MM.1S (cell line): ENCODE results near the gene DOCK4.

Experiments
- DNase-seq: peaks from one replicate; pipeline ENCODE4 v3.0.0-alpha.2; 2015
- H2AFZ ChIP-seq: fragments of 300-600 bp; sonication (generic); 2 replicates; pipeline ENCODE4 v1.6.0; 2016; ENCODE audit warnings: antibody characterized with exemption, low read length
- H3F3A ChIP-seq: fragments of 300-600 bp; sonication (generic); 2 replicates; pipeline ENCODE4 v1.6.1; 2016; ENCODE audit warnings: mild to moderate bottlenecking, antibody characterized with exemption, low read length, moderate library complexity, mixed read lengths; ENCODE audit not compliant: insufficient read depth
- H3K27ac ChIP-seq: fragments of 300-600 bp; sonication (generic); 2 replicates; pipeline ENCODE4 v1.5.1; 2016; ENCODE audit warnings: mild to moderate bottlenecking, low read length
- H3K27me3 ChIP-seq: fragments of 300-600 bp; sonication (generic); replicated peaks from 2 replicates; pipeline ENCODE4 v1.6.0; 2016; ENCODE audit warnings: low read length; ENCODE audit not compliant: insufficient read depth
- H3K36me3 ChIP-seq: fragments of 300-600 bp; sonication (generic); replicated peaks from 2 replicates; pipeline ENCODE4 v1.6.1; 2016; ENCODE audit warnings: mild to moderate bottlenecking, low read length, mixed read lengths; ENCODE audit not compliant: insufficient read depth
- H3K4me1 ChIP-seq: fragments of 300-600 bp; sonication (generic); 2 replicates; pipeline ENCODE4 v1.6.1; 2016; ENCODE audit warnings: low read length, mixed read lengths
- H3K4me2 ChIP-seq: fragments of 300-600 bp; sonication (generic); 2 replicates; pipeline ENCODE4 v1.6.0; 2016; ENCODE audit warnings: low read depth, low read length
- H3K4me3 ChIP-seq: fragments of 300-600 bp; sonication (generic); 2 replicates; pipeline ENCODE4 v1.5.1; 2016; ENCODE audit warnings: low read length, mixed read lengths
- H3K79me2 ChIP-seq: fragments of 300-600 bp; sonication (generic); 2 replicates; pipeline ENCODE4 v1.6.1; 2016; ENCODE audit warnings: mixed run types, low read length, mixed read lengths
- H3K9ac ChIP-seq: fragments of 300-600 bp; sonication (generic); 2 replicates; pipeline ENCODE4 v1.6.1; 2016; ENCODE audit warnings: low read length, mixed read lengths
- H3K9me2 ChIP-seq: fragments of 300-600 bp; sonication (generic); replicated peaks from 2 replicates; pipeline ENCODE4 v1.6.1; 2016; ENCODE audit warnings: mild to moderate bottlenecking, low read length, mixed read lengths; ENCODE audit not compliant: insufficient read depth
- H3K9me3 ChIP-seq: fragments of 300-600 bp; sonication (generic); replicated peaks from 2 replicates; pipeline ENCODE4 v1.6.1; 2016; ENCODE audit warnings: mild to moderate bottlenecking, low read length, mixed read lengths; ENCODE audit not compliant: insufficient read depth
- H4K20me1 ChIP-seq: fragments of 300-600 bp; sonication (generic); 2 replicates; pipeline ENCODE4 v1.6.1; 2016; ENCODE audit warnings: mild to moderate bottlenecking, low read length, moderate library complexity, mixed read lengths; ENCODE audit not compliant: insufficient read depth
- EZH2 ChIP-seq: fragments of 300-600 bp; sonication (generic); optimal IDR thresholded peaks from 2 replicates; pipeline ENCODE3; 2017; ENCODE audit warnings: low read depth, mild to moderate bottlenecking, antibody characterized with exemption, low read length, mixed read lengths
- EZH2phosphoT487 ChIP-seq: fragments of 300-600 bp; sonication (generic); IDR thresholded peaks from 2 replicates; pipeline ENCODE4 v1.6.1; 2018; ENCODE audit warnings: antibody characterized with exemption, low read length
- TF ChIP-seq, protein P1 (sequence below): fragments of 300-600 bp; sonication (generic); IDR thresholded peaks from 2 replicates; pipeline ENCODE4 v1.5.1; 2016; ENCODE audit warnings: antibody characterized with exemption, low read length, mixed read lengths

DOCK4 gene

DNA sequence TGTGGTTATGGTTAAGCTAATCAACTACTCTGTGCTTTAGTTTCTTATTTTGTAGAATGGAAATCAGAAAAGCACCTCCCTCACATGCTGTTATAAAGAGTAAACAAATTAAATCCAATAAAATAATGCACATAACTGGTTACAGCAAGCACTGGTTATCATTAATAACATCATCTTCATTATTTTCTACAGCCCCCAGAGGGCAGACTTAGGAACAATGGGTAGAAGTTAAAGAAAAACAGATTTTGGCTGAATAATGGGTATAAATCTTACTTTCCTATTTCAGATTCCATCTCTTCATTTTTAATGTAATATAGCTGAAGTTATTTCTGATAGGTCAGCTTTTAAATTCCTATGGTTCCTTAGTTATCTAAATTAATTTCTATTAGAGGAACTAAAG, 126.5 kb downstream of the DOCK4 start:
- H4K20me1 ChIP-seq, result no peaks in the 10 kb centered on the region
- peaks cover 43% of the 10 kb centered on the region for H3F3A ChIP-seq
- no peaks in the 10 kb centered on the region for H3K27me3 ChIP-seq
- peaks cover 71% of the 10 kb centered on the region for H3K79me2 ChIP-seq
- peak; percentile 49 for DNase-seq
- H3K36me3 ChIP-seq, result no peaks in the 10 kb centered on the region
- H3K27ac ChIP-seq, result peak overlapping the region; percentile 77; the same call in 1 of the 2 replicates
- peak overlapping the region; percentile 57 for H3K4me2 ChIP-seq
- no peak overlapping the region for H2AFZ ChIP-seq
- H3K9me2 ChIP-seq, result no peaks in the 10 kb centered on the region
- H3K4me3 ChIP-seq, result no peak overlapping the region; the same call in 1 of the 2 replicates
- peak overlapping the region; percentile 33; the same call in 1 of the 2 replicates for H3K9ac ChIP-seq
- H3K9me3 ChIP-seq, result no peaks in the 10 kb centered on the region; the same call in 1 of the 2 replicates
- H3K4me1 ChIP-seq, result peaks cover 37% of the 10 kb centered on the region
- TF ChIP-seq EZH2phosphoT487, result no peak
- TF ChIP-seq, protein P1, sequence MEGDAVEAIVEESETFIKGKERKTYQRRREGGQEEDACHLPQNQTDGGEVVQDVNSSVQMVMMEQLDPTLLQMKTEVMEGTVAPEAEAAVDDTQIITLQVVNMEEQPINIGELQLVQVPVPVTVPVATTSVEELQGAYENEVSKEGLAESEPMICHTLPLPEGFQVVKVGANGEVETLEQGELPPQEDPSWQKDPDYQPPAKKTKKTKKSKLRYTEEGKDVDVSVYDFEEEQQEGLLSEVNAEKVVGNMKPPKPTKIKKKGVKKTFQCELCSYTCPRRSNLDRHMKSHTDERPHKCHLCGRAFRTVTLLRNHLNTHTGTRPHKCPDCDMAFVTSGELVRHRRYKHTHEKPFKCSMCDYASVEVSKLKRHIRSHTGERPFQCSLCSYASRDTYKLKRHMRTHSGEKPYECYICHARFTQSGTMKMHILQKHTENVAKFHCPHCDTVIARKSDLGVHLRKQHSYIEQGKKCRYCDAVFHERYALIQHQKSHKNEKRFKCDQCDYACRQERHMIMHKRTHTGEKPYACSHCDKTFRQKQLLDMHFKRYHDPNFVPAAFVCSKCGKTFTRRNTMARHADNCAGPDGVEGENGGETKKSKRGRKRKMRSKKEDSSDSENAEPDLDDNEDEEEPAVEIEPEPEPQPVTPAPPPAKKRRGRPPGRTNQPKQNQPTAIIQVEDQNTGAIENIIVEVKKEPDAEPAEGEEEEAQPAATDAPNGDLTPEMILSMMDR, result peak; percentile 63
- no peak for TF ChIP-seq EZH2

DNA sequence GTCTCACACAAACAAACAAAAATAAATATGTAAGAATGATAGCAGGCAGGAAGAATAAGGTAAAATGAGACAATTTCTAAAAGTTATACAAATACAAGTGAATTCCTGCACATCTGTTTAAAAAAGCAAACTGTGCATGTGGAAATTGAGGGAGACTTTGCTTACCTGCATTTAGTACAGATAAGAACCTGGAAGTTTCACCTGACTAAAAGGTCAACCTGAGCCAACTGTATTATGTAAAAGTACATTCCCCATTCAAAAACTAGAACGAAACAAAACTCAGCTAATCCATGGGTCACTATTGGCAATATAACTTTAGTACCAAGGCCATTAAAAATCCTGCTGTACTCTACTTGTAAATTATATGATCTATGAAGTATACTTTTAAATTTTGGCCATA, 127.1 kb downstream of the DOCK4 start:
- H3K9me2 ChIP-seq, result no peaks in the 10 kb centered on the region
- H3K4me1 ChIP-seq, result peaks cover 34% of the 10 kb centered on the region
- H4K20me1 ChIP-seq, result no peaks in the 10 kb centered on the region
- H3K27ac ChIP-seq, result peak overlapping the region; percentile 77; the same call in 1 of the 2 replicates
- H3K9ac ChIP-seq, result no peak overlapping the region
- H3K36me3 ChIP-seq, result no peaks in the 10 kb centered on the region
- H3F3A ChIP-seq, result peaks cover 37% of the 10 kb centered on the region
- TF ChIP-seq, protein P1, result no peak
- TF ChIP-seq EZH2phosphoT487, result no peak
- TF ChIP-seq EZH2, result no peak
- H3K4me3 ChIP-seq, result no peak overlapping the region
- H3K79me2 ChIP-seq, result peaks cover 74% of the 10 kb centered on the region
- H3K9me3 ChIP-seq, result no peaks in the 10 kb centered on the region; the same call in 1 of the 2 replicates
- no peaks in the 10 kb centered on the region for H3K27me3 ChIP-seq
- DNase-seq, result no peak
- H2AFZ ChIP-seq, result no peak overlapping the region
- H3K4me2 ChIP-seq, result peak overlapping the region; percentile 57

DNA sequence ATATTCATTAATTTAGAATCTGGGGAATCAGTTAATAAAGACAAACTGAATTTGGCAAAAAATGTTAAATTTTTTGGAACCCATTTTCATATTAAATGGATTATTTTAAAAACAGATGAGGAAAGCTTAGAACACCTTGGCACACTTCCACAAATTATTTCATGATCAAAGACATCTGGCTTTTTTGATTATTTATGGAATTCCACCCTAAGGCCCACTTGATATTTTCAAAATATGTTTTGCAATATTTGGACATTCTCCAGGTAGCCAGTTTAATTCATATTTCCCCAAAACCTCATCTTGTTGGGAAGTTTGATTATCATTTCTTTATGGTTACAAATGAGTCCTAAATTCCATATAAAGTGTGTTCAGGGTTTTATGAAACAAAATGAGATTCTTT, 129.9 kb downstream of the DOCK4 start:
- Histone ChIP-seq H3K27me3 (no peaks in the 10 kb centered on the region), H4K20me1 (no peaks in the 10 kb centered on the region), H2AFZ (no peak overlapping the region), H3K9me3 (no peaks in the 10 kb centered on the region; the same call in 1 of the 2 replicates), H3K9me2 (no peaks in the 10 kb centered on the region), H3K4me1 (peaks cover 37% of the 10 kb centered on the region), H3K36me3 (no peaks in the 10 kb centered on the region), H3K27ac (no peak overlapping the region), H3F3A (peaks cover 31% of the 10 kb centered on the region), H3K4me2 (no peak overlapping the region), H3K9ac (no peak overlapping the region), H3K79me2 (peaks cover 74% of the 10 kb centered on the region), H3K4me3 (no peak overlapping the region)
- TF ChIP-seq, protein P1, result no peak
- TF ChIP-seq EZH2phosphoT487, result no peak
- TF ChIP-seq EZH2, result no peak
- DNase-seq, result no peak
